PC-3 (cell line): ENCODE data around the gene DSCAM. TPM values are rescaled to one million over a fixed set of nuclear protein-coding genes. Genes with fewer than 3 reads are reported as not detected.

Experiments used
- ATAC-seq: fragments of 200-7000 bp; cut with Tn5 transposase; 2 replicates; pipeline ENCODE4 v1.9.1; 2020; ENCODE audit warnings: mild to moderate bottlenecking, moderate library complexity
- BruUV-seq: library from RNA; stranded (reverse); fragments of 400-500 nt; replicated peaks from 2 replicates; lab custom pipeline; 2021; lab: Mats Ljungman, UMichigan
- CTCF ChIA-PET: fragments of 300-600 bp; sonication (Branson Sonifier 250); formaldehyde crosslinking; loops from one replicate; lab custom pipeline; 2022; ENCODE audit warnings: antibody characterized with exemption; lab: Charles Lee
- POLR2A ChIA-PET: fragments of 300-600 bp; sonication (Branson Sonifier 250); formaldehyde crosslinking; loops from one replicate; lab custom pipeline; 2022; ENCODE audit warnings: antibody characterized with exemption; ENCODE audit not compliant: unreplicated experiment; lab: Charles Lee
- DNase-seq: peaks from one replicate; pipeline ENCODE4 v3.0.0-alpha.2; 2015
- H2AFZ ChIP-seq: fragments of 300-600 bp; sonication (generic); 2 replicates; pipeline ENCODE4 v1.6.0; 2016; ENCODE audit warnings: antibody characterized with exemption, low read length
- H3F3A ChIP-seq: fragments of 300-600 bp; sonication (generic); one replicate; pipeline ENCODE4 v1.6.0; 2017; ENCODE audit warnings: antibody characterized with exemption, low read length, control low read depth, mild to moderate bottlenecking; ENCODE audit not compliant: unreplicated experiment
- H3K27ac ChIP-seq: fragments of 300-600 bp; sonication (generic); 2 replicates; pipeline ENCODE4 v1.5.1; 2016; ENCODE audit warnings: mild to moderate bottlenecking, low read length
- H3K27me3 ChIP-seq: fragments of 300-600 bp; sonication (generic); 2 replicates; pipeline ENCODE4 v1.6.1; 2016; ENCODE audit warnings: low read length, mixed read lengths
- H3K36me3 ChIP-seq: fragments of 300-600 bp; sonication (generic); 2 replicates; pipeline ENCODE4 v1.6.1; 2016; ENCODE audit warnings: low read depth, mixed run types, low read length, mixed read lengths
- H3K4me1 ChIP-seq: fragments of 300-600 bp; sonication (generic); 2 replicates; pipeline ENCODE4 v1.5.1; 2016; ENCODE audit warnings: low read length; ENCODE audit not compliant: insufficient read depth
- H3K4me2 ChIP-seq: fragments of 300-600 bp; sonication (generic); 2 replicates; pipeline ENCODE4 v1.6.0; 2016; ENCODE audit warnings: low read length
- H3K4me3 ChIP-seq: fragments of 300-600 bp; sonication (generic); 2 replicates; pipeline ENCODE4 v1.5.1; 2016; ENCODE audit warnings: mild to moderate bottlenecking, low read length, mixed read lengths
- H3K79me2 ChIP-seq: fragments of 300-600 bp; sonication (generic); 2 replicates; pipeline ENCODE4 v1.6.1; 2017; ENCODE audit warnings: low read length, mixed read lengths
- H3K9ac ChIP-seq: fragments of 300-600 bp; sonication (generic); 2 replicates; pipeline ENCODE4 v1.6.0; 2016; ENCODE audit warnings: mild to moderate bottlenecking, low read length
- H3K9me2 ChIP-seq: fragments of 300-600 bp; sonication (generic); replicated peaks from 2 replicates; pipeline ENCODE4 v1.6.1; 2016; ENCODE audit warnings: mixed run types, low read length, mixed read lengths
- H3K9me3 ChIP-seq: fragments of 300-600 bp; sonication (generic); 2 replicates; pipeline ENCODE4 v1.6.1; 2016; ENCODE audit warnings: low read length, mixed read lengths
- H4K20me1 ChIP-seq: fragments of 300-600 bp; sonication (generic); 2 replicates; pipeline ENCODE4 v1.6.1; 2016; ENCODE audit warnings: low read length, mixed read lengths
- CTCF ChIP-seq: fragments of 300-600 bp; sonication (generic); conservative IDR thresholded peaks from 2 replicates; pipeline ENCODE4 v1.5.1; 2017; ENCODE audit warnings: antibody characterized with exemption, low read depth, mild to moderate bottlenecking, low read length
- EZH2 ChIP-seq: fragments of 300-600 bp; sonication (generic); IDR thresholded peaks from one replicate; pipeline ENCODE4 v1.6.1; 2017; ENCODE audit warnings: antibody characterized with exemption, mild to moderate bottlenecking, low read length; ENCODE audit not compliant: unreplicated experiment
- EZH2phosphoT487 ChIP-seq: fragments of 300-600 bp; sonication (generic); IDR thresholded peaks from 2 replicates; pipeline ENCODE4 v1.6.1; 2018; ENCODE audit warnings: mild to moderate bottlenecking, antibody characterized with exemption, low read length, borderline replicate concordance
- intact Hi-C: fragments of 100-400 bp; cut with micrococcal nuclease; formaldehyde crosslinking; loops from 2 replicates; pipeline ENCODE4 v1.9.0; 2023
- total RNA-seq: library from RNA; depleted of rRNA; stranded (reverse); fragments of >200 nt; gene quantifications from 2 replicates; pipeline ENCODE4 v1.2.3, GENCODE V29; 2014

DSCAM gene
- total RNA-seq, 1 experiment from 2014 or later = not detected

DNA sequence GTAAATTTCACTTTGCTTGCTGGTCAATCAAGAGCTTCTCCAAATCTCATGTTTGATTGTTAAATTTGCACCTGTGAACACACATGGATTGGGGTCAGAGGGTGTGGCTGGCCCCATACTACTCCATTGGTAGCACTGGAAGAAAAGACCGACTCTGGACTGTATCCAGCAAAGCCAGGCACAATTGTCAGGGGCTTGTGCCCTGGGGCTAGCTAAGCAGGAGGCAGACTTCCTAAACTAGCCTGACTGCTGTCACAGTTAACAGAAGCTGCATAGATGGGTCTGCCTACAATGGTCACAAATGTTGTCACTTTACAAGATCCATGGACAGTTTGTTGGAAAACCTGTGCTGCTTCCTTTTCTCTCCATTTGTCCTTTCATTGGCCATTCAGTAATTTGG is 421.0 kb downstream of the DSCAM start:
- ChIA-PET CTCF (no interaction called here), POLR2A (no interaction called here)
- Histone ChIP-seq H3K4me2 (no peak overlapping the region), H3K9me2 (no peaks in the 10 kb centered on the region), H3F3A (no peaks in the 10 kb centered on the region), H3K79me2 (no peaks in the 10 kb centered on the region), H3K36me3 (no peaks in the 10 kb centered on the region), H2AFZ (no peak overlapping the region), H3K27me3 (no peaks in the 10 kb centered on the region), H3K9me3 (peaks cover 15% of the 10 kb centered on the region; the same call in 1 of the 2 replicates), H3K27ac (no peak overlapping the region), H3K4me3 (no peak overlapping the region), H3K9ac (no peak overlapping the region), H3K4me1 (no peaks in the 10 kb centered on the region), H4K20me1 (no peaks in the 10 kb centered on the region)
- intact Hi-C loops = no loop called here
- ATAC-seq (no peak), DNase-seq (no peak)
- TF ChIP-seq EZH2phosphoT487 (no peak), CTCF (no peak), EZH2 (no peak)
- no TSS peak for BruUV-seq

DNA sequence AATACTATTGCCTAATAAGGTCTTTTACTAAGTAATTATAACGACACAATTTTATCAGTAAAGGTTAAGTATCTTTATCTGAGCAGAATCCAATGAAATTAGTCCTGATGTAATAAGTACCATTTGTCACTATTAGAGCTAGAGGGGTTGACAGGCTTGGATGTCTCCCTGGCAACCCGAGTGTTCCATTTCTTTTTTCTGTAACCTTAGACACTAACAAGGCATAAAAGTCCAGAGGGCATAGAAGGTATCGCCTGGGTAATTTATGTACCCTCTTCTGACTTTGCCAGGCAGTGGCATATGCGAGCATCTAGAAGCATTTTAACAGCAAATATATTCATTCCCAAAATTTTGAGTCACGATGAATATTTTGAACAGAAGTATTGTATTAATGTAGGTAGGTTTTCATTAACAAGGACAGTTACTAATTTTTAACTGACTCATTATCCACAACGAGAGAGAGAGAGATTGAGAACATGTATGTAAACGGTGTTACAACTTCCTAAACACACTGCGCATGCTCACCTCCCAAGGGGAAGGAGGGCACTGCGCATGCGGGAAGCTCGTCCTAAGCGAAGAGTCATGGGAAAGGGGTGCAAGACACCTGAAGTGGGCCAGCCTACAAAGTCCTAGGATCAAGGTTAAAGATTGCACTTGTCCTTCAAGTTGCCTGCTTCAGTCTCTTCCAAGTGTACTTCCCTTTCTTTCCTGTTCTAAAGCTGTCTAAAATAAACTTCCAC is 423.9 kb downstream of the DSCAM start:
- H3K4me2 ChIP-seq = no peak overlapping the region
- H2AFZ ChIP-seq = no peak overlapping the region
- H3K9me3 ChIP-seq = peaks cover 28% of the 10 kb centered on the region
- no peaks in the 10 kb centered on the region for H3K79me2 ChIP-seq
- DNase-seq (no peak), ATAC-seq (no peak)
- H3K4me3 ChIP-seq = no peak overlapping the region
- H3F3A ChIP-seq = no peaks in the 10 kb centered on the region
- no peaks in the 10 kb centered on the region for H4K20me1 ChIP-seq
- intact Hi-C loops = no loop called here
- no peaks in the 10 kb centered on the region for H3K27me3 ChIP-seq
- no peak overlapping the region for H3K9ac ChIP-seq
- TF ChIP-seq CTCF (no peak), EZH2 (no peak), EZH2phosphoT487 (no peak)
- no peaks in the 10 kb centered on the region for H3K4me1 ChIP-seq
- ChIA-PET POLR2A (no interaction called here), CTCF (no interaction called here)
- no peaks in the 10 kb centered on the region for H3K9me2 ChIP-seq
- no TSS peak for BruUV-seq
- no peaks in the 10 kb centered on the region for H3K36me3 ChIP-seq
- H3K27ac ChIP-seq = no peak overlapping the region

GRCh38 chr21:40421121-40421520 is 425.8 kb downstream of the DSCAM start:
- TF ChIP-seq EZH2phosphoT487 (no peak), EZH2 (no peak), CTCF (no peak)
- Histone ChIP-seq H3K79me2 (no peaks in the 10 kb centered on the region), H3K9me3 (peaks cover 37% of the 10 kb centered on the region), H3K27ac (no peak overlapping the region), H3K9ac (no peak overlapping the region), H3K4me1 (no peaks in the 10 kb centered on the region), H4K20me1 (no peaks in the 10 kb centered on the region), H3K36me3 (no peaks in the 10 kb centered on the region), H3K27me3 (no peaks in the 10 kb centered on the region), H3K4me3 (no peak overlapping the region), H3K9me2 (no peaks in the 10 kb centered on the region), H2AFZ (no peak overlapping the region), H3F3A (no peaks in the 10 kb centered on the region), H3K4me2 (no peak overlapping the region)
- no TSS peak for BruUV-seq
- DNase-seq (no peak), ATAC-seq (no peak)
- intact Hi-C loops = no loop called here
- ChIA-PET CTCF (no interaction called here), POLR2A (no interaction called here)
